H1 (cell line): Measurements from ENCODE around the gene AP1S3. TPM values are rescaled to one million over a fixed set of nuclear protein-coding genes. Genes with fewer than 3 reads are reported as not detected.

Experiments
- ATF3 ChIP-seq: IDR thresholded peaks from 2 replicates; pipeline ENCODE4 v1.6.1; 2011; ENCODE audit warnings: low read depth, mild to moderate bottlenecking, low read length; ENCODE audit not compliant: insufficient read depth
- BACH1 ChIP-seq: IDR thresholded peaks from 2 replicates; pipeline ENCODE4 v1.6.1; 2012; ENCODE audit warnings: low read length, improper control_type of control experiment
- BCL11A ChIP-seq, 2 experiments: IDR thresholded peaks; one replicate each; pipeline ENCODE4 v1.6.1; 2011; ENCODE audit warnings: low read depth in 2 of 2, low read length in 2 of 2, mild to moderate bottlenecking in 2 of 2
- CREB1 ChIP-seq: IDR thresholded peaks from 2 replicates; pipeline ENCODE4 v1.6.1; 2012; ENCODE audit warnings: inconsistent platforms
- FOSL1 ChIP-seq: IDR thresholded peaks from 2 replicates; pipeline ENCODE4 v1.6.1; 2011; ENCODE audit warnings: mild to moderate bottlenecking, low read depth, low read length, moderate library complexity; ENCODE audit not compliant: insufficient read depth
- KDM1A ChIP-seq: fragments of 200-600, 300-600 bp; sonication (generic); IDR thresholded peaks from 2 replicates; pipeline ENCODE4 v1.7.1; 2016; ENCODE audit warnings: mild to moderate bottlenecking, low read length, borderline replicate concordance
- MAFK ChIP-seq: IDR thresholded peaks from 2 replicates; pipeline ENCODE4 v1.6.1; 2012; ENCODE audit warnings: low read depth, mild to moderate bottlenecking, improper control_type of control experiment, low read length
- TAF1 ChIP-seq: IDR thresholded peaks from 2 replicates; pipeline ENCODE4 v1.6.1; 2011; ENCODE audit warnings: mild to moderate bottlenecking, low read depth, low read length
- TAF7 ChIP-seq: optimal IDR thresholded peaks from 2 replicates; pipeline ENCODE3; 2011; ENCODE audit warnings: low read depth, mild to moderate bottlenecking, inconsistent platforms, low read length, moderate library complexity, borderline replicate concordance
- polyA plus RNA-seq, 7 experiments: library from polyadenylated mRNA; depleted of rRNA in 3 of 7; stranded (reverse) in 5 of 7; unstranded in 2 of 7; fragments of >200 nt in 5 of 7; fragments of 200-250 nt in 2 of 7; gene quantifications; 1 replicate in 5 of 7; 2 replicates in 1 of 7; 4 replicates in 1 of 7; pipeline versions ENCODE4 v1.2.1 to v1.2.3, GENCODE V29; 2011 to 2013; ENCODE audit warnings: missing spikeins in 2 of 7, mixed read lengths in 2 of 7
- total RNA-seq: library from RNA; stranded (reverse); fragmentation: NEBNext Ultra II Directional; extraction: Animal tissue kit (Norgen Biotek cat#: 25700); gene quantifications from 2 replicates; pipeline ENCODE4 v1.2.1, GENCODE V29; 2021

The AP1S3 gene
- total and polyA plus RNA-seq, 2 of the 8 experiments (the other 6 are each of a cell fraction or from before 2014, with no cell fraction given): 3.9 to 20.2 TPM

GRCh38 chr2:223805008-223805407 lies 32.4 kb downstream of the AP1S3 start (continued):
- TF ChIP-seq CREB1 (no peak), ATF3 (no peak), MAFK (no peak), BACH1 (no peak), TAF7 (no peak), TAF1 (no peak), BCL11A (IDR thresholded peaks at IDR 0.05; ENCODE audit: low read depth in 2 of 2, low read length in 2 of 2) (no peak), KDM1A (no peak), FOSL1 (no peak)
- TF ChIP-seq, all 59 proteins: peak for 0
